EH (cell line): ENCODE measurements around the gene EDIL3.

ENCODE experiments used
- DNase-seq: peaks from one replicate; pipeline ENCODE4 v3.0.0-alpha.2; 2015; ENCODE audit warnings: low read depth

The EDIL3 gene

GRCh38 chr5:83911367-83911919 is 473.2 kb downstream of the EDIL3 start:
- no peak for DNase-seq

DNA sequence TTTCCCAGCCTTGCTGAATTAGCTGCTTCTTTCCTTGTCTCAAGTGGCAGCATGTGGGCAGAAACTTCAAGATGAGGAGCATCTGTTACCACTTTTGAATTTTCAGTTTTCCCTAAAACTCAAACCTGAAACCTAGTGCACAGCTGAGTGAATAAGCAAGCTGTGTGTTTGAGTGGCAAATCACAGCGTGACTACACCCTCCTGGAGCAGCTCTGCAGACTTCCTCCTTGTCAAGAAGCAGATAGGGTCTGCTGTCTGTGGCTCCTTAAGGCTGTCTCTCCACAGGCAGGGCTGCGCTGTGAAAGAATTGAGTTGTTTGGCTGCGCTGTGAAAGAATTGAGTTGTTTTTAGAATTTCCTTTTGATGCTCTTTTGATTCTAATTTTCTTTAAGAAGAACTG is 484.4 kb downstream of the EDIL3 start:
- peak; percentile 18 for DNase-seq

GRCh38 chr5:83899326-83899970 is 485.2 kb downstream of the EDIL3 start:
- peak; percentile 80 for DNase-seq

DNA sequence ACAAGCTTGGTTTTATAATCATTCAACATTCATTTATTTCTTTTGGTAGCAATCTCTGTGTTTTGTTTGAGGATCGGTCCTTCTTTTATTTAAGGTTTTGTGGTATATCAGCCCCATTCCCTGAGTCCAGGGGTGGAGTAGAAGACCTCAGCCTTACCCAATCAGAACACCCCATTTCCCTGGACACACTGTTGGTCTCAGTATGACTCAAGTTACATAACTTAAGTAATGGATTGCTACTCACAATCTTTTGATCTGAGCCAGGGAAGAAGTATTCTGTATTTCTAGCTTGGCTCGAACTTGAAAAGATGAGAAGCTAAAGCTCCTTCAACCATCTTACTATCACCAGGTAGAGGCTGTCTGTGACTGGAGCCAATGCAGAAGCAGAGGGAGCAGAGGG is 488.8 kb downstream of the EDIL3 start:
- DNase-seq: peak; percentile 88

DNA sequence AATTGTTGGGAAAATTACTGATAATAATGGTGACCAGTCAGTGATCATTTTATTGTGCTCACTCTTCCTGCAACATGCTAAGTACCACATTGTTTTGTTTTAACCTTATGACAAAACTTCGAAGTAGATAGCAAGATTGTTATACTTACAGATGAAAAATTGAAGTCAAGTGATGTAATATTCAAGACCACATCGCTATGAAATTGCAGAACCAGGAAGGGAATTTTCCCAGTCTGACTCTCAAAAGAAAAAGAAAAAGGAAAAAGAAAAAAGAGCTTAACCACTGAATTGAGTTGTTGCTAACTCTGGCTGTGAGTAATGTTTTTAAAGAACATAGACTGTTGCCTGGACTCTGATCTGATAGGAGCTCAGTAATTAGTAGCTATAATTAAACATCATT is 493.4 kb downstream of the EDIL3 start:
- no peak for DNase-seq
